A673 (cell line): Measurements from ENCODE around the gene PEPD.

ENCODE experiments used
- EZH2 ChIP-seq: fragments of 200-600 bp; sonication (generic); IDR thresholded peaks from 2 replicates; pipeline ENCODE4 v1.6.1; 2017; ENCODE audit warnings: borderline replicate concordance, low read depth, mild to moderate bottlenecking, mixed read lengths, antibody characterized with exemption, low read length; ENCODE audit not compliant: poor library complexity, severe bottlenecking
- TF ChIP-seq, protein P1 (sequence below): fragments of 300-800, 200-600 bp; sonication (generic); conservative IDR thresholded peaks from 2 replicates; pipeline ENCODE4 v1.5.1; 2017; ENCODE audit warnings: low read depth, mild to moderate bottlenecking, antibody characterized with exemption, low read length, moderate library complexity, mixed read lengths

DNA sequence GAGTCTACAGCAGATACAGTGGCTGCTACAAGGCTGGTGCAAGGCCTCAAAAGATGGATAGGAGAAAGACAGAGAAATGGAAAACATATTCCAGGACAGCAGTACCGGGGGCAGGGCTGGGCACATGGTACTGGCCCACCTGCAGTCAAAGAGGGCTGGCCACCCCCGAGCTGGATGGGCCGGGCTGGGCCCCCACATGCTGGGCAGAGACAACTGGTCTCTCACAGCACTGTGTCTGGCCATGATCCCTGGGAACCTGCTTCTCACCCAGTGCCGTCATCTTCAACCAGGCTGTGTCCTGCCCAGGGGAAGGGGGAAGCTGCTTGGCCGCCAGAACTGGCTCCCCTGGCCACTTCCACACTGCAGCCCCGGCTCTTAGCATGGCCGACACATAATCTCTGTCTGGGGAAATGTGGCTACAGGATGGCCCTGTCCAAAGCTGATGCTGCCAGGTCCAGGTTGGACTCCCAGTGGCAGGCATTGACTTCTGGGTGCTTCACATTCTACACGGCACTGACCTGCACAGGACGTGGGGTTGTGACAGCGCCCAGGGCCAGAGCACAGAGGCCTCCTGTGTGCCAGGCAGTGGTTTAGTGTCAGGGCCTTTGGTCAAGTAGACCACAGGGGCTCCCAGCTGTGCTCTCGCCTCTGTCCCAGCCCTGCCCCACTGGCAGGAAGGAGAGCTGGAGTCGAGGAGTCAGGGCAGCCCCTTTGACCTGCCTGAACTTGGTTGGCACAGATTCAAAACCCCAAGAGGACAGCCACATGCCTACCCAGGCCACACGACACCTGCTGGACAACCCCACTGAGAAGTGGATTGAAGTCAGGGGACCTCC lies 21.7 kb downstream of the PEPD start:
- no peak for TF ChIP-seq EZH2
- TF ChIP-seq, protein P1, sequence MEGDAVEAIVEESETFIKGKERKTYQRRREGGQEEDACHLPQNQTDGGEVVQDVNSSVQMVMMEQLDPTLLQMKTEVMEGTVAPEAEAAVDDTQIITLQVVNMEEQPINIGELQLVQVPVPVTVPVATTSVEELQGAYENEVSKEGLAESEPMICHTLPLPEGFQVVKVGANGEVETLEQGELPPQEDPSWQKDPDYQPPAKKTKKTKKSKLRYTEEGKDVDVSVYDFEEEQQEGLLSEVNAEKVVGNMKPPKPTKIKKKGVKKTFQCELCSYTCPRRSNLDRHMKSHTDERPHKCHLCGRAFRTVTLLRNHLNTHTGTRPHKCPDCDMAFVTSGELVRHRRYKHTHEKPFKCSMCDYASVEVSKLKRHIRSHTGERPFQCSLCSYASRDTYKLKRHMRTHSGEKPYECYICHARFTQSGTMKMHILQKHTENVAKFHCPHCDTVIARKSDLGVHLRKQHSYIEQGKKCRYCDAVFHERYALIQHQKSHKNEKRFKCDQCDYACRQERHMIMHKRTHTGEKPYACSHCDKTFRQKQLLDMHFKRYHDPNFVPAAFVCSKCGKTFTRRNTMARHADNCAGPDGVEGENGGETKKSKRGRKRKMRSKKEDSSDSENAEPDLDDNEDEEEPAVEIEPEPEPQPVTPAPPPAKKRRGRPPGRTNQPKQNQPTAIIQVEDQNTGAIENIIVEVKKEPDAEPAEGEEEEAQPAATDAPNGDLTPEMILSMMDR, result no peak
